ENCODE results near the gene WNT4. TPM values are rescaled to one million over a fixed set of nuclear protein-coding genes. Genes with fewer than 3 reads are reported as not detected.
A peak's percentile ranks its signal among the peaks of the same experiment; 100 is the strongest.

The WNT4 gene
- total and polyA plus RNA-seq, 2 donors (not counting 1 experiment from before 2014, with no cell fraction given), result not detected

DNA sequence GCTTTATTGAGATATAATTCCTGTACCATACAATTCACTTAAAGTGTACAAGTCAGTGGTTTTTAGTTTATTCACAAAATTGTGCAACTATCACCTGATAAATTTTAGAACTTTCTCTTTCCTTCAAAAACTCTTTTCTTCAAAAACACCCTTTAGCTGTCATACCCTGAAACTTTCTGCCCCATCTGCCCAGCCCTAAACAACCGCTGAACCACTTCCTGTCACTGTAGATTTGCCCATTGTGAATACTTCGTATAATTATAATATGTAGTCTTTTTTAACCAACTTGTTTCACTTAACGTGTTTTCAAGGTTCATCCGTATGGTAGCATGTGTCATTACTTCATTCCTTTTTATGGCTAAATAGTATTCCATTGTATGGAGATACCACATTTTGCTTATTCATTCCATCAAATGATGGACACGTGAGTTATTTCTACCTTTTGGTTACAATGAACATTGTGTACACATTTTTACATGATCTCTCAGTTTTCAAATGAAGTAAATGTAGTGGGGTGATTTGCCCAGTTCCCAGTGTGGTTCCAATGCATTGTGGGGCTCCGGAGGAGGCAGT is 37.9 kb downstream of the WNT4 start:
- Histone ChIP-seq H2AFZ (ENCODE audit: insufficient read depth, low read depth, low read length, poor library complexity, severe bottlenecking) (no peak overlapping the region), H3K36me3 (replicated peaks in 1 of 2; ENCODE audit: control extremely low read depth in 1 of 2, control insufficient read depth in 1 of 2, extremely low read depth in 1 of 2, insufficient read depth in 2 of 2, low read length in 1 of 2) (peaks cover 3 to 40% of the 10 kb centered on the region in 2 experiments), H3K4me2 (replicated peaks; ENCODE audit: low read depth, low read length, poor library complexity, severe bottlenecking) (peak overlapping the region; percentile 40), H3K4me1 (ENCODE audit: control insufficient read depth in 2 of 2, insufficient read depth in 2 of 2, low read length in 2 of 2) (peaks cover 38% of the 10 kb centered on the region in 2 donors), H3K9me3 (ENCODE audit: control extremely low read depth in 1 of 3, control insufficient read depth in 2 of 3, insufficient read depth in 1 of 3, low read length in 2 of 3) (no peaks in the 10 kb centered on the region), H3K27ac (ENCODE audit: low read length in 2 of 2) (peak overlapping the region; percentile 21 to 69), H4K20me1 (ENCODE audit: control insufficient read depth, insufficient read depth, low read length, poor library complexity, severe bottlenecking) (peaks cover 79% of the 10 kb centered on the region), H3K4me3 (ENCODE audit: control extremely low read depth in 1 of 5, extremely low read depth in 1 of 5, insufficient read depth in 1 of 5, low read depth in 2 of 5, low read length in 4 of 5) (no peak overlapping the region), H3K79me2 (ENCODE audit: control insufficient read depth, insufficient read depth, low read length) (peaks cover 86% of the 10 kb centered on the region), H3K27me3 (replicated peaks in 1 of 4; ENCODE audit: control extremely low read depth in 1 of 4, control insufficient read depth in 3 of 4, insufficient read depth in 4 of 4, low read length in 3 of 4) (no peaks in the 10 kb centered on the region), H3K9ac (ENCODE audit: low read length) (no peak overlapping the region)
- no peaks in the 10 kb centered on the region for H3K9me3 Mint-ChIP-seq (ENCODE audit: insufficient read depth)
- TF ChIP-seq, protein P1, sequence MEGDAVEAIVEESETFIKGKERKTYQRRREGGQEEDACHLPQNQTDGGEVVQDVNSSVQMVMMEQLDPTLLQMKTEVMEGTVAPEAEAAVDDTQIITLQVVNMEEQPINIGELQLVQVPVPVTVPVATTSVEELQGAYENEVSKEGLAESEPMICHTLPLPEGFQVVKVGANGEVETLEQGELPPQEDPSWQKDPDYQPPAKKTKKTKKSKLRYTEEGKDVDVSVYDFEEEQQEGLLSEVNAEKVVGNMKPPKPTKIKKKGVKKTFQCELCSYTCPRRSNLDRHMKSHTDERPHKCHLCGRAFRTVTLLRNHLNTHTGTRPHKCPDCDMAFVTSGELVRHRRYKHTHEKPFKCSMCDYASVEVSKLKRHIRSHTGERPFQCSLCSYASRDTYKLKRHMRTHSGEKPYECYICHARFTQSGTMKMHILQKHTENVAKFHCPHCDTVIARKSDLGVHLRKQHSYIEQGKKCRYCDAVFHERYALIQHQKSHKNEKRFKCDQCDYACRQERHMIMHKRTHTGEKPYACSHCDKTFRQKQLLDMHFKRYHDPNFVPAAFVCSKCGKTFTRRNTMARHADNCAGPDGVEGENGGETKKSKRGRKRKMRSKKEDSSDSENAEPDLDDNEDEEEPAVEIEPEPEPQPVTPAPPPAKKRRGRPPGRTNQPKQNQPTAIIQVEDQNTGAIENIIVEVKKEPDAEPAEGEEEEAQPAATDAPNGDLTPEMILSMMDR (IDR thresholded peaks at IDR 0.05), result no peak
- no peak for TF ChIP-seq EZH2 (IDR thresholded peaks at IDR 0.05; ENCODE audit: borderline replicate concordance, insufficient read depth, low read depth, low read length, poor library complexity, severe bottlenecking)
- ATAC-seq (ENCODE audit: low read depth) (peak; percentile 22), DNase-seq (no peak)
- H3K27me3 Mint-ChIP-seq, result no peaks in the 10 kb centered on the region
- peak overlapping the region; percentile 51 for H3K27ac Mint-ChIP-seq
- no peak overlapping the region for H3K4me3 Mint-ChIP-seq
- intact Hi-C loops (cut with micrococcal nuclease), result no loop called here
- ChIA-PET POLR2A (interaction anchor here (0.6 kb wide), 2 partner anchors 27 to 33 kb away, joined by 6 to 9 read pairs; no protein-coding TSS in a partner anchor), CTCF (interaction anchor here (0.7 to 2.2 kb wide), 17 partner anchors 10 to 316 kb away, joined by 3 to 8 read pairs (median 3); no protein-coding TSS in a partner anchor)
- 100% methylated on average over 1 of the region's 6 CpGs for WGBS (ENCODE audit: insufficient coverage)
- H3K4me1 Mint-ChIP-seq, result peaks cover 62% of the 10 kb centered on the region

DNA sequence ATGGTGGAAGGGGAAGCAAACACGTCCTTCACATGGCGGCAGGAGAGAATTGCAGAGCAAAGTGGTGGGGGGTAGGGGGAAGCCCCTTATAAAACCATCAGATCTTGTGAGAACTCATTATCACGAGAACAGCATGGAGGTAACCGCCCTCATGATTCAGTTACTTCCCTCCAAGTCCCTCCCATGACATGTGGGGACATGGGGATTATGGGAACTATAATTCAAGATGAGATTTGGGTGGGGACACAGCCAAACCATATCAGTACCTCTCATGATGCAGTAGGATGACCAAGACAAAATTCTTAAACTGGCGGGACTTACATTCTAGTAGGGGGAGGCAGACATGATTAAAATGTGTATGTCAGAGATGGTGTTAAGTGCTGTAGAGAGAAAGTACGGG is 38.8 kb downstream of the WNT4 start:
- Mint-ChIP-seq H3K4me3 (no peak overlapping the region), H3K27ac (peak overlapping the region; percentile 29), H3K4me1 (peaks cover 69% of the 10 kb centered on the region), H3K9me3 (ENCODE audit: insufficient read depth) (no peaks in the 10 kb centered on the region), H3K27me3 (no peaks in the 10 kb centered on the region)
- TF ChIP-seq, protein P1 (IDR thresholded peaks at IDR 0.05), result no peak
- TF ChIP-seq EZH2 (IDR thresholded peaks at IDR 0.05; ENCODE audit: borderline replicate concordance, insufficient read depth, low read depth, low read length, poor library complexity, severe bottlenecking), result no peak
- H2AFZ ChIP-seq (ENCODE audit: insufficient read depth, low read depth, low read length, poor library complexity, severe bottlenecking), result no peak overlapping the region
- intact Hi-C loops (cut with micrococcal nuclease), result no loop called here
- H3K9me3 ChIP-seq (ENCODE audit: control extremely low read depth in 1 of 3, control insufficient read depth in 2 of 3, insufficient read depth in 1 of 3, low read length in 2 of 3), result no peaks in the 10 kb centered on the region
- WGBS (ENCODE audit: insufficient coverage), result no CpG with 5 or more reads among the region's 6 CpGs
- peak overlapping the region in 1 of 2 donors; percentile 69 for H3K27ac ChIP-seq (ENCODE audit: low read length in 2 of 2)
- ATAC-seq (ENCODE audit: low read depth) (no peak), DNase-seq (no peak)
- peaks cover 88% of the 10 kb centered on the region for H3K79me2 ChIP-seq (ENCODE audit: control insufficient read depth, insufficient read depth, low read length)
- H3K36me3 ChIP-seq (replicated peaks in 1 of 2; ENCODE audit: control extremely low read depth in 1 of 2, control insufficient read depth in 1 of 2, extremely low read depth in 1 of 2, insufficient read depth in 2 of 2, low read length in 1 of 2), result peaks cover 5 to 31% of the 10 kb centered on the region in 2 experiments
- H3K9ac ChIP-seq (ENCODE audit: low read length), result no peak overlapping the region
- ChIA-PET CTCF (interaction anchor here (1.0 to 2.2 kb wide), 3 partner anchors 11 to 83 kb away, joined by 3 to 8 read pairs (median 6); no protein-coding TSS in a partner anchor), POLR2A (no interaction called here)
- H3K4me1 ChIP-seq (ENCODE audit: control insufficient read depth in 2 of 2, insufficient read depth in 2 of 2, low read length in 2 of 2), result peaks cover 38 to 39% of the 10 kb centered on the region in 2 donors
- H3K4me2 ChIP-seq (replicated peaks; ENCODE audit: low read depth, low read length, poor library complexity, severe bottlenecking), result no peak overlapping the region
- H3K4me3 ChIP-seq (ENCODE audit: control extremely low read depth in 1 of 5, extremely low read depth in 1 of 5, insufficient read depth in 1 of 5, low read depth in 2 of 5, low read length in 4 of 5), result no peak overlapping the region
- H3K27me3 ChIP-seq (replicated peaks in 1 of 4; ENCODE audit: control extremely low read depth in 1 of 4, control insufficient read depth in 3 of 4, insufficient read depth in 4 of 4, low read length in 3 of 4), result no peaks in the 10 kb centered on the region
- peaks cover 79% of the 10 kb centered on the region for H4K20me1 ChIP-seq (ENCODE audit: control insufficient read depth, insufficient read depth, low read length, poor library complexity, severe bottlenecking)
